HL-60/S4 treated with retinoic acid at 250 ng/mL for 4 days and 3 days (cell line): ENCODE measurements around the gene SAMD11.

Experiments
- in situ Hi-C: fragments of 300-500 bp; cut with MboI; formaldehyde crosslinking; loops from 2 replicates; pipeline ENCODE4 v1.7.0; 2022; ENCODE audit warnings: low sequenced_read_pairs

Gene SAMD11

DNA sequence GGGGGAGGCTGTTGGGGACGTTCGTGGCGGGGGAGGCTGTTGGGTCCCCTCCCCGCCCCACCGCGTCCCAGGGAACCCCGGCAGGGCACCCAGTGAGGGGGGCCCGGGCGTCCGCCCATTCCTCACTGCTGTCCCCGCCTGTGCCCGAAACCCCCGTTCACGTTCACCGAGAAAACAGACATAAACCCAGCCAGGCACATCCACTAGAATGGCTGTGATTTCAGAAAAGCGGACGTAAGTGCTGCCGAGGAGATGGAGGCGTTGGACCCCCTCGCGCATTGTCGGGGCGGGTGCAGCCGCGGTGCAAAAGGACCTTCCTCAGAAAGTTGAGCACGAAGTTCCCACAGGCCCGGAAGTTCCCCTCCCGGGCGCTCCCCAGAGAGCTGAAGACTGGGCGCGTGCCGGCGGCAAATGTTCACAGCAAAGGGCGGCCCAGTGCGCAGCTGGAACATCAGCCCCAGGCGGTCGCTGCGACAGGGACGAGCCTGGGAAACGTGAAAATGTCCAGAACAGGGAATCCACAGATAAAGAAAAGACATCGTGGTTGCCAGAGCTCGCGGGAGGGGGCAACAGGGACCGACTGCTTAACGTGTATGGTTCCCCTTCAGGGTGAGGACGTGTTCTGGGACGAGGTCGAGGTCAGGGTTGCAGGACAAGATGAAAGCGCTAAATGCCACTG, 18.5 kb upstream of the SAMD11 start:
- in situ Hi-C loops, result no loop called here

- in situ Hi-C loops, result no loop called here
These were observed 17.7 kb upstream of the SAMD11 start for GRCh38 chr1:905811-906599.

DNA sequence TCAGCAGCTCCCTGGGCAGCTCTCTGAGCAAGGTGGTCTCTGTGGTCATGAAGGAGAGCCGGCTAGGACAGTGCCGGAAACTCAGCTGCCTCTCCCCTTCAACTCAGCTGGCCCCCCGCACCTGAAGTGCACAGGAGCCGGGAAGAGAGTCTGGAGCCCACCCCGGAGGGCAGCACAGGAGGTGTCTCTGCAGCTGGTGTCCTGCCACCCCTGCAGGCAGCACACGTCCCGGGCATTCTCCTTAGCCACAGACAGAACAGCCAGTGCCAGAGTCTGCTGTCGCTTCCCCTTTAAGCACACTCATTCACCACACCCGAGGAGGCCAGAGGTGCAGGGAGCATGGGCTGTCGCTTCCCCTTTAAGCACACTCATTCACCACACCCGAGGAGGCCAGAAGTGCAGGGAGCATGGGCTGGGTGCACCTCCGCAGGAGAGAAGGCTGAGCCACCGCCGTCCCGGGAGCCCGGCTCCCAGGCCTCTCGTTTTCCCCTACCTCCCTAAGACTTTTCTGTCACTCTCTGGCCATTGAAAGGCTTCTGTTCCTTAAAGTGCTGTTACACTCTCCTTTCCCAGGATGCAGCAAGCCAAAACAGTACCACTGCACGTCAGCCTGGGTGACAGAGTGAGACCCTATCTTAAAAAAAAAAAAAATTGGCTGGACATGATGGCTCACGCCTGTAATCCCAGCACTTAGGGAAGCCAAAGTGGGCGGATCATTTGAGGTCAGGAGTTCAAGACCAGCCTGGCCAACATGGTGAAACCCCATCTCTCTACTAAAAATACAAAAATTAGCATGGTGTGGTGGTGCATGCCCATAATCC, 16.9 kb upstream of the SAMD11 start:
- in situ Hi-C loops, result no loop called here

- in situ Hi-C loops, result no loop called here
These were observed 15.9 kb upstream of the SAMD11 start for GRCh38 chr1:907611-908451.

DNA sequence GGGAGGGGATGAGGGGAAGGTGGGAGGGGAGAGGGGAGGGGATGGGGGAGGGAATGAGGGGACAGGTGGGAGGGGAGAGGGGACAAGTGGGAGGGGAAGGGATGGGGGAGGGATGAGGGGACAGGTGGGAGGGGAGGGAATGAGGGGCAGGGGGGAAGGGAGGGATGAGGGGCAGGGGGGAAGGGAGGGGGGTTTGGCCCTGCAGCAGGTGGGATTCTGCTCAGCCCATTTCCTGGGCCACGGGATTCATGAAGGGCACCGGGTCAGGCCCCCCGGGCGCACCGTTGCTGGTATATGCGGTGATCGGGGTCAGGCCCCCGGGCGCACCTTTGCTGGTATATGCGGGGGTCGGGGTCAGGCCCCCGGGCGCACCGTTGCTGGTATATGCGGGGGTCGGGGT, 15.1 kb upstream of the SAMD11 start:
- in situ Hi-C loops, result no loop called here

DNA sequence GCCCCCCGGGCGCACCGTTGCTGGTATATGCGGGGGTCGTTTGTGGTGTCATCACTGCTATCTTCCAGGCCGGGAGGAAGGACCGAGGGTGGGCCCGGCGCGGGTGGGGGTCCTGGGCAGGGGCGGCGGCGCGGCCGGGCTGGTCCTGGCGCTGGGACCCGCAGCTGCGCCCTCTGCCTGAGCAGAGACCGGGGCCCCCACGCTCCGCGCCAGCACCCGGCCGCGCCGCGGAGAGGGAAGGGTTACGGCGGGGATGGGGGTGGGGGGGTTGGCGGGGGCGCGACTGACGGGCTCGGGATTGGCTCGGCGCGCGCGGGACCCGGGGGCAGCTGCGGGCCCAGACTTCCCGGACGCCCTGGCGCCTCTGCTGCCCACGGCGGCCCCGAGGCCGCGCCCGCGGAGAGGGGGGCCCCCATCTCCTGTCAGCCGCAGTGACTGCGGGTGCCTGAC, 13.8 kb upstream of the SAMD11 start:
- in situ Hi-C loops, result no loop called here

DNA sequence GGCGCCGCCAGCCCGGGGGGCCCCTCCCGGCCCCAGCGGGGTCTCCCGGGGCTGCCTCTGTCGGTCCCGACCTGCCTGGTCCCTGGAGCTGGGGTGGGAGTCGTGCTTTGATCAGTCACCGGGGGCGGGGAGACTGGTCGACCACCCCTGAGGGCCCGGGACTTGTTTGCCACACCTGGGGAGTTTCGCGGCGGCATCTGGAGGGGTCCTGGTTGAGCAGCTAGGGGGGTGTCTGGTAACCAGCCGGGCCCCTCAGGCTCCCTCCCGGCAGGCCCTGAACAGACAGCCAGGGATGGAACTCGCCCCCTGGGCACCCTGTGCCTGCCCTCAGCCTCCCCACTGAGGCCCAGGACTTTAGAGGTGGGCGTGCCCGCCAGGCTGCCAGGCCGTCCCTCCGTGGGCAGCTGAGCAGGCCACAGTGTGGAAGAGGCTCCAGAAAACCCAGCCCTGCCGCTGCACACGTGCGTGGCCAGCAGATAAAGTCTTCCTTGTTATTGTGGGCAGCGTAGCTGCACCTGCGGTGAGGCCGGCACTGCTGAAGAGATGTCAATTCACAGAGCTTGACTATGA, 13.3 kb upstream of the SAMD11 start:
- in situ Hi-C loops, result no loop called here

DNA sequence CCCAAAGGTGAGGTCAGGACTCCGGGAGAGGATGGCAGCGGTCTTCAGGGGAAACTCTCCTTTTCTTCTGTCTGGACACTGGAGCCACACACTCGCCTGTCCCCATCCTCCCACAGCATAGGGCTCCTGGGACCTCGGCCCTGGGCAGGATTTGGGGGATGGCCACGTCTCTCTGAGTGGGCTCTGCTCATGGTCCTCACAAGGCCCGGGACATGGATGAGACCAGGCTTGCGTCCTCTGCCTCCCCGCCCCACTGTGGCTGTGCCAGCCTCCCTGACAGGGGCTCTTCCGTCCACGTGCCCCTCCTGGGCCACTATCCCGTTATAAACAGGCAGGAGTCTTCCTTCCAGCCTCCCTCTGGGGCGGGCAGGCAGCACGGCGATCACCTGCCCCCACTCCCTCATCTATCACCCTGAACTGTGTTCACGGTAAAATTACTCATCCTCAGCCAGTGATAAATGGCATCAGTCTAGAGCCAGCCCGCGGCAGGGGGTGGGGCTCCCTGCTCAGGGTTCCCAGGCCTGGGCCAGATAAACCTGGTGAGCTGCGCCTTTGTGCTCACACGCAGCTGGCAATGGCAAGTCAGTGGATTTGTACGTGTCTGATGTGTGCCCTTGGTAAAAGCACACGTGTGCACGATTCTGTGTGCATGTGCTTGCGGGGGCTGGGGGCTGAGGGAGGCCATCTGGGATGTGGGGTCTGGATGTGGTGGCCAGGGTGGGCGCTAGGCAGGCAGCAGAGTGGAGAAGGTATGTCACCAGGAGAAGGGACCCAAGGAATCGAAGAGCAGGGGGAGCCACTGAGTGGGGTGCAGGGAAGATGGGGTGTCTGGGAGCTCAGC, 12.6 kb upstream of the SAMD11 start:
- in situ Hi-C loops, result no loop called here

GRCh38 chr1:911875-912739, 11.6 kb upstream of the SAMD11 start:
- in situ Hi-C loops, result no loop called here

- in situ Hi-C loops, result no loop called here
These were observed 10.9 kb upstream of the SAMD11 start for GRCh38 chr1:912740-913301.

- in situ Hi-C loops, result no loop called here
These were observed 10.1 kb upstream of the SAMD11 start for GRCh38 chr1:913491-914130.

DNA sequence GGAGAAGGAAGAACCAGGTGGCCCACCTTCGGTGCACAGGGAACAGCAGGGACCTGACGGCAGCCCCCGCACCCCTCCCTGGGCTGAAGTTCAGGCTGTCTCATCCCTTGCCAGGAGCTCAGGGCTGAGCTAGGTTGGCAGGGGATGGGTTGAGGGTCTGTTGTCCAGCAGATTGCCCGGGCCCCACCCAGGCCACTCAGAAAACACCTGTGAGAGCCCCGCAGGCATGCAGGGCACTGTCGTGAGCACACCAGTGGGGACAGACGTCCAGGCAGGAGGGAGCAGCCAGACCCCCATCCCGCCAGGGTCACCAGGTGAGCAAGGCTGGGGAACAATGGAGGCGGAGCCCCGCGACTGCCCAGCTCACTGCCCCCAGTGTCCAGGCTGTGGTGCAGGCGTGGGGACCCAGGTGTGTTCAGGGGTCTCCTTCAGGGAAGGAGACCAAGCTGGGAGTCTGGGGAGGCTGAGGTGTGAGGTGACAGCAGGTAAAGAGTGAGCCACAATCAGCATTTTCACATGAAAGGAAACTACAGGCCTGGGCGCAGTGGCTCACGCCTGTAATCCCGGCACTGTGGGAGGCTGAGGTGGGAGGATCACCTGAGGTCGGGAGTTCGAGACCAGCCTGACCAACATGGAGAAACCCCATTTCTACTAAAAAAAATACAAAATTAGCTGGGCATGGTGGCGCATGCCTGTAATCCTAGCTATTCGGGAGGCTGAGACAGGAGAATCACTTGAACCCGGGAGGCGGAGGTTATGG, 9.4 kb upstream of the SAMD11 start:
- in situ Hi-C loops, result no loop called here

DNA sequence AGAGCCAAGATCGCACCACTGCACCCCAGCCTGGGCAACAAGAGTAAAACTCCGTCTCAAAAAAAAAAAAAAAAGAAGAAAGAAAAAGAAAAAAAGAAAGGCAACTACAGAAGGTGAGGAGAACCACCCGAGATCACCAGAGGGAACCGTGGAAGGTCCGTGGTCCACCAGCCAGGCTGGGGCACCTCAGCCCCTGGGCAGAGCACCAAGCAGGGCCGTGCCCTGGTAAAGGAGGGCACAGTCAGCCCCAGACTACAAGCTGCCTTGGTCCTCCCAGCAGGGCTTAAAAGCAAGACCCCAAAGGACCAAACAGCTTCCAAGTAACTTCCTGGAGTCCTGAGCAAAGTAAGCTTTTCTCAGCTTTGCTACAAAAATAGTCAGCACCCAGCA, 8.8 kb upstream of the SAMD11 start:
- in situ Hi-C loops, result no loop called here

- in situ Hi-C loops, result no loop called here
These were observed 8.2 kb upstream of the SAMD11 start for GRCh38 chr1:915295-916172.

DNA sequence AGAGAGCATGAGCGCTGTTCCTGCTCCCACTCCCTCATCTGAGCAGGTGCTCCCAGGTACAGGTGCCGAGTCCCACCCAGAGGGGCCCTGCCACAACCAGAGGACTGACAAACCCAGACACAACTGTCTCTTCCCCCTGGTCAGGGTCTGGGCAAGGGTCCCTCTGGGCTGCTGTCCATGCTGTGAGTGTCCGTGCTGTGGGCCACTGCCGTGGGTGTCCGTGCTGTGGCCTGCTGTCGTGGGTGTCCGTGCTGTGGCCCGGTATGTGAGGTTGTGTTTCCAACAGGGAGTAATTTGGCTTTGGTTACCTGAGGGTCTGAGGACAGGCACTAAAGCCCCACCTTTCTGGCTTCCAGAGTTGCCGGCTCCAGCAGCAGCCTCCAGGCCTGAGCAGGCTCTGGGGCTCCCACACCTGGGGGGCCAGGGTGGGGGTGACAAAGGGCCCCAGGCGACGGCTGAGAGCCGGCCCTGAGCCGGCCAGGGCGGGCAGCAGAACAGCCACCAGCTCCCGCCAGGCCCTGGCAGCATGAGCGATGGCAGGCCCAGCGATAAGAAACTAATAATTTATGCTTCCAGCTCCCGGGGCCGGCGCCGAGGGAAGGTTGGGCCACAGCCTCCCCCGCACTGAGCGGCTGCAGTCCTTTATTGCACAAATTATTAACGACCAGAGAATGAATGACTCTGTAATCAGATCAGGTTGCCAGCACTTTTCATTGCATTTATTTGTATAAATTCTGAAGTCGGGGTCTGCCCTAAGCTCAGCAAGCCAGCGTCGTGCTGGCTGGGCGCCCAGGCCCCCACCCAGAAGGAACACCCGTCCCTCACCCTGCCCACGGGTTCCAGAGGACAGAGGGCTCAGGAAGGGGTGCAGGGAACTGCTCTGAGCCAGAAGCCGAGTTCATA, 7.3 kb upstream of the SAMD11 start:
- in situ Hi-C loops, result no loop called here
